WI38 (cell line): Measurements from ENCODE around the gene SKAP2.

ENCODE experiments used
- H3K4me3 ChIP-seq: 2 replicates; pipeline ENCODE4 v1.5.1; 2011; ENCODE audit warnings: low read depth, mild to moderate bottlenecking, control low read depth, low read length
- TF ChIP-seq, protein P1 (sequence below): IDR thresholded peaks from 2 replicates; pipeline ENCODE4 v1.5.1; 2012; ENCODE audit warnings: low read depth, mild to moderate bottlenecking, control low read depth, low read length

Gene SKAP2

DNA sequence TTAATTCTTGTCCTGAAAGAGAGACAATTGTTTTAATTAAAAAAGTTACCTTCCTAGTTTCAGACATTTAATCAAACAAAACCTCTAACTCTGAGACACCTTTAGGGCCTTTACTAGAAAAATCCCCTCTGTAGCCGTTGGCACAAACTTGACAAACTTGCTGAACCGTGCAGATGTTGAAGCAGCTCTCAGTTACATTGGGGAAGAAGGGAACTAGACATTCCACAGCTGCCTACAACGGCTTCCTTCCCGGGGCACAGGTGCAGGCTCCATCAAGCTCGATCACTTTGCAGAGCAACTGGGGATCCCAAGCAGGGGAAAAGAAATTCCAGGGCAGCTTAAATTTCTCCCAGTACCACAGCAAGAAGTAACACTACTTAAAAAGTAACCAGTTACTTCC, 141.3 kb downstream of the SKAP2 start:
- no peak overlapping the region for H3K4me3 ChIP-seq
- TF ChIP-seq, protein P1, sequence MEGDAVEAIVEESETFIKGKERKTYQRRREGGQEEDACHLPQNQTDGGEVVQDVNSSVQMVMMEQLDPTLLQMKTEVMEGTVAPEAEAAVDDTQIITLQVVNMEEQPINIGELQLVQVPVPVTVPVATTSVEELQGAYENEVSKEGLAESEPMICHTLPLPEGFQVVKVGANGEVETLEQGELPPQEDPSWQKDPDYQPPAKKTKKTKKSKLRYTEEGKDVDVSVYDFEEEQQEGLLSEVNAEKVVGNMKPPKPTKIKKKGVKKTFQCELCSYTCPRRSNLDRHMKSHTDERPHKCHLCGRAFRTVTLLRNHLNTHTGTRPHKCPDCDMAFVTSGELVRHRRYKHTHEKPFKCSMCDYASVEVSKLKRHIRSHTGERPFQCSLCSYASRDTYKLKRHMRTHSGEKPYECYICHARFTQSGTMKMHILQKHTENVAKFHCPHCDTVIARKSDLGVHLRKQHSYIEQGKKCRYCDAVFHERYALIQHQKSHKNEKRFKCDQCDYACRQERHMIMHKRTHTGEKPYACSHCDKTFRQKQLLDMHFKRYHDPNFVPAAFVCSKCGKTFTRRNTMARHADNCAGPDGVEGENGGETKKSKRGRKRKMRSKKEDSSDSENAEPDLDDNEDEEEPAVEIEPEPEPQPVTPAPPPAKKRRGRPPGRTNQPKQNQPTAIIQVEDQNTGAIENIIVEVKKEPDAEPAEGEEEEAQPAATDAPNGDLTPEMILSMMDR: no peak

DNA sequence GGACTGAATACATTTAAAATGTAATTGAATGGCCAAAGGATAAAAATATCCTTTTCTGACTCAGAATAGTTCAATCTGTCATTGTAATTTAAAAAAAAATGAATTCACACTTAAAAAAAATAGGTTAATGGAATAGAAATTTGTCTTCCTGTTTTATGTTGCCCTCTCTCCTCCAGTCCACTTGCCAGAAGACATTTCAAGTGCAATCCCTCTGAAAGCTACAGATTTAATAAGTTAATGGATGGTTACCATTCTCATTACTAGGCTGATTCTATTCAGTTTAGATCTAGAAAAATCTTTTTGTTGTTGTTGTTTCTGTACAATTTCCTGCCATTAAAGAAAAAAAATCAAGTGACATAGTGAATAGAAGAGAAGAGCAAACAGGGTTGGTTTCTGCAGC, 142.9 kb downstream of the SKAP2 start:
- TF ChIP-seq, protein P1: no peak
- H3K4me3 ChIP-seq: no peak overlapping the region

DNA sequence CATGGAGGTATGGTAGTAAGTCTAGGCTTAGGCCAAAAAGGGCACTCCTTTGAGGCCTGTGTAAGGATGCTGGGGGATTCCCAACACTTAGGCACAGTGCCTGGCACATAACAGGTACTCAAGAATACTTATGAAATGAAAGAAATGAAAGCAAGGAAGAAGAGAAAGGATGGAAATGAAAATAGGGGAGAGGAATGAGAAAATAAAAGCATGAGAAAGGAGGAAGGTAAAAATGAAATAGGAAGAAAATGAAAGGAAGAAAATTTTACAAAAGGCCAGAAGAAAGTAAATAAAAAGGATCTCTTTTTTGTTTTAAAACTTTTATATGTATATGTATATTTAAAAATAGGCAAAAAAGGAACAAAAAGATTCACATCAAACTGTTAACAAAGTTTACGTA, 146.3 kb downstream of the SKAP2 start:
- H3K4me3 ChIP-seq: no peak overlapping the region
- TF ChIP-seq, protein P1: no peak

- H3K4me3 ChIP-seq: no peak overlapping the region
- TF ChIP-seq, protein P1: no peak
Observed at GRCh38 chr7:26714438-26714837, 150.0 kb downstream of the SKAP2 start.

GRCh38 chr7:26714006-26714405, 150.4 kb downstream of the SKAP2 start:
- TF ChIP-seq, protein P1: no peak
- no peak overlapping the region for H3K4me3 ChIP-seq

GRCh38 chr7:26709210-26709990, 155.0 kb downstream of the SKAP2 start:
- TF ChIP-seq, protein P1: no peak
- H3K4me3 ChIP-seq: no peak overlapping the region

DNA sequence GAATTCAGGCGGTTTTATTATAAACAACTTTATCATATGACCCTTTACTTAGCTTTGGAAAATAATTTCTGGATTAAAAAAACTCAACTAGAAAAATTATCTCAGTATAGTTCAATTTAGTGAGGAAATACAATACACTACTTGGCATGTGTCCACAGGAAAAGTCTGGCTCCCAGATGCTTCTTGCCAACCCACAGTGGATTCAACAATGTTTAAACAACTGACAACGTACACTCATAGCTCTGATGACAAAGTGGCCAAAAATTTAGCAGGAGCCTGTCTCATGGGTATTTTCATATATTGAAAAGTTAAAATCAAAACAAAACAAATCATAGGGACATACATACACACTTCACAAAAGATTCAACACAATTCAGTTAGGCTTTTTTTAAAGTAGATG, 158.8 kb downstream of the SKAP2 start:
- H3K4me3 ChIP-seq: no peak overlapping the region
- TF ChIP-seq, protein P1: no peak
